Peyer's patch (tissue), 4 donors: Measurements from ENCODE around the gene MEPCE. TPM values are rescaled to one million over a fixed set of nuclear protein-coding genes. Genes with fewer than 3 reads are reported as not detected.
"Not testable (repeated sequence)": the region's sequence is repeated elsewhere in the genome, so short reads cannot be mapped to it uniquely, and the experiment has no call there.

ENCODE experiments used
- DNase-seq, 3 donors: peaks; one replicate each; pipeline ENCODE4 v3.0.0-alpha.2; 2017 to 2019
- H3K27ac ChIP-seq, 4 donors: fragments of 200-600 bp; sonication (generic); one replicate each; pipeline ENCODE4 v1.5.1; 2016 to 2019
- H3K27me3 ChIP-seq, 2 donors: fragments of 200-600 bp; sonication (generic); one replicate each; pipeline ENCODE4 v1.5.1; 2019
- H3K36me3 ChIP-seq, 3 donors: fragments of 200-600 bp; sonication (generic); one replicate each; pipeline ENCODE4 v1.5.1; 2016 to 2019
- H3K4me1 ChIP-seq, 4 donors: fragments of 200-600 bp; sonication (generic); one replicate each; pipeline ENCODE4 v1.5.1; 2016 to 2019
- H3K4me3 ChIP-seq, 4 donors: fragments of 200-600 bp; sonication (generic); 1 replicate in 3 of 4; 2 replicates in 1 of 4; pipeline ENCODE4 v1.5.1; 2016 to 2019; ENCODE audit warnings: mild to moderate bottlenecking in 1 of 4
- H3K9me3 ChIP-seq, 4 donors: fragments of 200-600 bp; sonication (generic); one replicate each; pipeline ENCODE4 v1.5.1; 2016 to 2019; ENCODE audit warnings: mild to moderate bottlenecking in 1 of 4
- POLR2A ChIP-seq, 2 donors: fragments of 450-650 bp; IDR thresholded peaks; one replicate each; pipeline ENCODE4 v1.5.1; 2017; ENCODE audit warnings: antibody characterized with exemption in 2 of 2, mild to moderate bottlenecking in 2 of 2, moderate library complexity in 2 of 2
- total RNA-seq, 4 donors: library from RNA; depleted of rRNA; stranded (reverse); fragments of >200 nt; gene quantifications; one replicate each; pipeline ENCODE4 v1.1.0, GENCODE V29; 2016
- TF ChIP-seq, protein P1 (sequence below), 6 experiments: fragments of 450-650 bp in 4 of 6; fragments of 200-600 bp in 2 of 6; sonication (generic) in 1 of 6; IDR thresholded peaks; one replicate each; pipeline ENCODE4 v1.5.1; 2017 to 2019; ENCODE audit warnings: antibody characterized with exemption in 6 of 6, mild to moderate bottlenecking in 3 of 6, moderate library complexity in 1 of 6

Gene MEPCE, protein sequence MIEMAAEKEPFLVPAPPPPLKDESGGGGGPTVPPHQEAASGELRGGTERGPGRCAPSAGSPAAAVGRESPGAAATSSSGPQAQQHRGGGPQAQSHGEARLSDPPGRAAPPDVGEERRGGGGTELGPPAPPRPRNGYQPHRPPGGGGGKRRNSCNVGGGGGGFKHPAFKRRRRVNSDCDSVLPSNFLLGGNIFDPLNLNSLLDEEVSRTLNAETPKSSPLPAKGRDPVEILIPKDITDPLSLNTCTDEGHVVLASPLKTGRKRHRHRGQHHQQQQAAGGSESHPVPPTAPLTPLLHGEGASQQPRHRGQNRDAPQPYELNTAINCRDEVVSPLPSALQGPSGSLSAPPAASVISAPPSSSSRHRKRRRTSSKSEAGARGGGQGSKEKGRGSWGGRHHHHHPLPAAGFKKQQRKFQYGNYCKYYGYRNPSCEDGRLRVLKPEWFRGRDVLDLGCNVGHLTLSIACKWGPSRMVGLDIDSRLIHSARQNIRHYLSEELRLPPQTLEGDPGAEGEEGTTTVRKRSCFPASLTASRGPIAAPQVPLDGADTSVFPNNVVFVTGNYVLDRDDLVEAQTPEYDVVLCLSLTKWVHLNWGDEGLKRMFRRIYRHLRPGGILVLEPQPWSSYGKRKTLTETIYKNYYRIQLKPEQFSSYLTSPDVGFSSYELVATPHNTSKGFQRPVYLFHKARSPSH
- 10 to 100 TPM; 17.3 to 46.3 (median 32.2) TPM for total RNA-seq

DNA sequence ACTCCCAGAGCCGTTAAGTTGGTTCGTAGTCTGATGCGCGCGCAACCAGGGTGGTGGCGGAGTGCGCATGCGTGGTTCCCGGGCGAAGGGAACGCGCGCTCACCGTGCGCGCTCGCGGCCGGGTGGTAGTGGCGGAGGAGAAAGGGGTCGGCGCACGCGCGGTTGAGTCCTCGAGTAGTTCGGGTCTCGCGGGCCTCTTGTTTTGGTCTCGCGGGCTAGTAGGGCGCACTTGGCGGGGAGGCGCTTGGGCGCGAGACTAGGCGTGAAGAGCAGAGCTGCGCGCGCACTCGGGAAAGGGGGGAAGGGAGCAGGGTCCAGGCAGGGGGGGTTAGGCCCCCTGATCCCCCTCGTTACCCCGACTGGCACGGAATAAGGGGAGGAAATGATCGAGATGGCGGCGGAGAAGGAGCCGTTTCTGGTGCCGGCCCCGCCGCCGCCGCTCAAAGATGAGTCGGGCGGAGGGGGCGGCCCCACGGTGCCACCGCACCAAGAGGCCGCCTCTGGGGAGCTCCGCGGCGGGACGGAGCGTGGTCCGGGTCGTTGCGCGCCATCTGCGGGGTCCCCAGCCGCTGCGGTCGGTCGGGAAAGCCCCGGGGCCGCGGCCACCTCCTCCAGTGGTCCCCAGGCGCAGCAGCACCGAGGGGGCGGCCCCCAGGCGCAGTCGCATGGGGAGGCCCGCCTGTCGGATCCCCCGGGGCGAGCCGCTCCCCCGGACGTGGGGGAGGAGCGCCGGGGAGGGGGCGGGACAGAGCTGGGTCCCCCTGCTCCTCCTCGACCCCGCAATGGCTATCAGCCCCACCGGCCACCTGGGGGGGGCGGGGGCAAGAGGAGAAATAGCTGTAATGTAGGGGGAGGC is at the start of gene MEPCE:
MEPCE (plus strand) TSS at position 195 of the 856 bp plus-strand sequence; CDS start at position 383, 188 bp downstream.
- peak within 1 kb of the TSS; percentile 96 to 100 (median 100) for H3K27ac ChIP-seq
- no peaks in the 10 kb centered on the region for H3K27me3 ChIP-seq
- peak; percentile 94 to 98 (median 97) for DNase-seq
- peaks cover 0 to 38% (median 6%) of the 10 kb centered on the region in 4 donors for H3K4me1 ChIP-seq
- H3K9me3 ChIP-seq, result no peaks in the 10 kb centered on the region
- H3K36me3 ChIP-seq, result peaks cover 0 to 25% (median 0%) of the 10 kb centered on the region in 3 donors
- peak in 1 of 2 donors; percentile 62 for TF ChIP-seq POLR2A (IDR thresholded peaks at IDR 0.05)
- TF ChIP-seq, protein P1, sequence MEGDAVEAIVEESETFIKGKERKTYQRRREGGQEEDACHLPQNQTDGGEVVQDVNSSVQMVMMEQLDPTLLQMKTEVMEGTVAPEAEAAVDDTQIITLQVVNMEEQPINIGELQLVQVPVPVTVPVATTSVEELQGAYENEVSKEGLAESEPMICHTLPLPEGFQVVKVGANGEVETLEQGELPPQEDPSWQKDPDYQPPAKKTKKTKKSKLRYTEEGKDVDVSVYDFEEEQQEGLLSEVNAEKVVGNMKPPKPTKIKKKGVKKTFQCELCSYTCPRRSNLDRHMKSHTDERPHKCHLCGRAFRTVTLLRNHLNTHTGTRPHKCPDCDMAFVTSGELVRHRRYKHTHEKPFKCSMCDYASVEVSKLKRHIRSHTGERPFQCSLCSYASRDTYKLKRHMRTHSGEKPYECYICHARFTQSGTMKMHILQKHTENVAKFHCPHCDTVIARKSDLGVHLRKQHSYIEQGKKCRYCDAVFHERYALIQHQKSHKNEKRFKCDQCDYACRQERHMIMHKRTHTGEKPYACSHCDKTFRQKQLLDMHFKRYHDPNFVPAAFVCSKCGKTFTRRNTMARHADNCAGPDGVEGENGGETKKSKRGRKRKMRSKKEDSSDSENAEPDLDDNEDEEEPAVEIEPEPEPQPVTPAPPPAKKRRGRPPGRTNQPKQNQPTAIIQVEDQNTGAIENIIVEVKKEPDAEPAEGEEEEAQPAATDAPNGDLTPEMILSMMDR (IDR thresholded peaks at IDR 0.05), result no peak
- peak within 1 kb of the TSS; percentile 59 to 91 (median 76) for H3K4me3 ChIP-seq

DNA sequence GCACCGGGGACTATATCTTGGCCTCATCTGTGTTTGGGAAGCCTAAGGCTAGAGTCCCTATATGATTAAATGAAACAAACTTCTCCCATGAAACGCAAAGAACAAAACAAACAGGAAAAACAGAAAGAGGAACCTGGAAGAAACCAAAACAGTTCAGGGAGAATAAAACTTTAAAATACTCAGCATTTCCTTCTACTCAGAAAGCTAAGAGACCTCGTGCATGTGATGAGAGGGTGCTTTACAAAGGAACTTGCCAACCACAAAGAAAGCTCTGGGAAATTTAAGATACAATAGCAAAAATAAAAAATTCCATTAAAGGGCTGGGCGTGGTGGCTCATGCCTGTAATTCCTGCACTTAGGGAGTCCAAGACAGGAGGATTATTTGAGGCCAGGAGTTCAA is 49.4 kb upstream of the MEPCE start:
- Histone ChIP-seq H3K4me3 (no peak overlapping the region), H3K27me3 (no peaks in the 10 kb centered on the region), H3K9me3 (no peaks in the 10 kb centered on the region), H3K4me1 (no peaks in the 10 kb centered on the region), H3K36me3 (no peaks in the 10 kb centered on the region), H3K27ac (no peak overlapping the region)
- DNase-seq, result no peak
- no peak for TF ChIP-seq POLR2A (IDR thresholded peaks at IDR 0.05)
- TF ChIP-seq, protein P1 (IDR thresholded peaks at IDR 0.05), result no peak

DNA sequence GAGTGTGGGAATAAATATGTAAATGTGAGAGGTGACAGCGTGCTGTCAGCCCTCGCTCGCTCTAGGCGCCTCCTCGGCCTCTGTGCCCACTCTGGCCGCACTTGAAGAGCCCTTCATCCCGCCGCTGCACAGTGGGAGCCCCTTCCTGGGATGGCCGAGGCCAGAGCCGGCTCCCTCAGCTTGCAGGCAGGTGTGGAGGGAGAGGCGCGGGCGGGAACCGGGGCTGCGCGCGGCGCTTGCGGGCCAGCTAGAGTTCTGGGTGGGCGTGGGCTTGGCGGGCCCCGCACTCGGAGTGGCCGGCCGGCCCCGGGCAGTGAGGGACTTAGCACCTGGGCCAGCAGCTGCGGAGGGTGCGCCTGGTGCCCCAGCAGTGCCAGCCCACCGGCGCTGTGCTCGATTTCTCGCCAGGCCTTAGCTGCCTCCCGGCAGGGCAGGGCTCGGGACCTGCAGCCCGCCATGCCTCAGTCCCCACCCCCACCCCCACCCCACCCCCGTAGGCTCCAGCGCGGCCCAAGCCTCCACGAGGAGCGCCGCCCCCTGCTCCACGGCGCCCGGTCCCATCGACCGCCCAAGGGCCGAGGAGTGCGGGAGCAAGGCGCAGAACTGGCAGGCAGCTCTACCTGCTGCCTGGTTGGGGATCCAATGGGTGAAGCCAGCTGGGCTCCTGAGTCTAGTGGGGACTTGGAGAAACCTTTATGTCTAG is 47.9 kb upstream of the MEPCE start:
- DNase-seq, H3K4me1 ChIP-seq, H3K27ac ChIP-seq, H3K27me3 ChIP-seq, H3K9me3 ChIP-seq, H3K4me3 ChIP-seq, H3K36me3 ChIP-seq: not testable (repeated sequence)

DNA sequence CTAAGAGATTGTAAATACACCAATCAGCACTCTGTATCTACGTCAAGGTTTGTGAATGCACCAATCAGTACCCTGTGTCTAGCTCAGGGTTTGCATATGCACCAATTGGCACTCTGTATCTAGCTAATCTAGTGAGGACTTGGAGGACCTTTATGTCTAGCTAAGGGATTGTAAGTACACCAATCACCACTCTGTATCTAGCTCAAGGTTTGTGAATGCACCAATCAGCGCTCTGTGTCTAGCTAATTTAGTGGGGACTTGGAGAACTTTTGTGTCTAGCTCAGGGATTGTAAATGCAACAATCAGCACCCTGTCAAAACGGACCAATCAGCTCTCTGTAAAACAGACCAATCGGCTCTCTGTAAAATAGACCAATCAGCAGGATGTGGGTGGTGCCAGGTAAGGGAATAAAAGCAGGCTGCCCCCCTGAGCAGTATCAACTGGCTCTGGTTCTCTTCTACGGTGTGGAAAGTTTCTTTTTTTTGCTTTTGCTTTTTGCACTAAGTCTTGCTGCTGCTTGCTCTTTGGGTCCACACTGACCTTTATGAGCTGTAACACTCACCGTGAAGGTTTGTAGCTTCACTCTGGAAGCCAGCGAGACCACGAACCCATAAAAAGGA is 47.3 kb upstream of the MEPCE start:
- not testable (repeated sequence) for H3K9me3 ChIP-seq, H3K27ac ChIP-seq, DNase-seq, H3K27me3 ChIP-seq, H3K36me3 ChIP-seq, H3K4me3 ChIP-seq, H3K4me1 ChIP-seq
- TF ChIP-seq POLR2A (IDR thresholded peaks at IDR 0.05), result peak in 1 of 2 donors; percentile 10

DNA sequence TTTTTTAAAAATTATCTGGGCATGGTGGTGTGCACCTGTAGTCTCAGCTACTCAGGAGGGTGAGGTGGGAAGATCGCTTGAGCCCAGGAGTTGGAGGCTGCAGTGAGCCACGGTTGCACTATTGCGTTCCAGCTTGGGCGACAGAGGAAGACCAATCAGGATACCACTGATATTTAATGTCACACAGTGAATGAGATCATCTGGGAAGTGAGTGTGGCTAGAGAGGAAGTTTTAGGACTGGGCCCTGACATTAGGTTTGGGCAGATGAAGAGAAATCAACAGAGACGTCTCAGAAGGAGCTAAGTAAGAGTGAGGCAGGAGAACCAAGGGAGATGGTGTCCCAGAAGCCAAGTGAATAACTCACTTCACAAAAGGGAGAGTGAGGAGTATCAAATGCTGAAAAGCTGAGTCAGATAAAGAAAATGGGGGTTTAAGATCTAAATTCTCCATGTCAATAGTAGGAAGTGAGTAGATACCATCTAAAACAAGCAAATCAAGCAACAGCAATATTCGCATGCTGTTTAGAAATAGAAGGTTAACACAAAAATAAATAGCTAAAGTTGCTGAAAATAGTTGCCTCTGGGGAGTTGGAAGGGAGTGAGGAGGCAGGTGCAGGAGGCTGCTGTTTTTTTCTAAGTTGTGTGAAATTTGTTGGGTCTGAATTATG is 44.9 kb upstream of the MEPCE start:
- H3K36me3 ChIP-seq, result no peaks in the 10 kb centered on the region
- no peaks in the 10 kb centered on the region for H3K4me1 ChIP-seq
- H3K9me3 ChIP-seq, result no peaks in the 10 kb centered on the region
- no peak for DNase-seq
- H3K27me3 ChIP-seq, result no peaks in the 10 kb centered on the region
- no peak overlapping the region for H3K4me3 ChIP-seq
- TF ChIP-seq, protein P1 (IDR thresholded peaks at IDR 0.05), result no peak
- TF ChIP-seq POLR2A (IDR thresholded peaks at IDR 0.05), result no peak
- no peak overlapping the region for H3K27ac ChIP-seq
